Kidney capillary endothelial cell (primary cell): Measurements from ENCODE around the gene GRAMD1B.

Source experiments
- DNase-seq: peaks from one replicate; pipeline ENCODE4 v3.0.0-alpha.2; 2018; ENCODE audit warnings: low spot score

The GRAMD1B gene

DNA sequence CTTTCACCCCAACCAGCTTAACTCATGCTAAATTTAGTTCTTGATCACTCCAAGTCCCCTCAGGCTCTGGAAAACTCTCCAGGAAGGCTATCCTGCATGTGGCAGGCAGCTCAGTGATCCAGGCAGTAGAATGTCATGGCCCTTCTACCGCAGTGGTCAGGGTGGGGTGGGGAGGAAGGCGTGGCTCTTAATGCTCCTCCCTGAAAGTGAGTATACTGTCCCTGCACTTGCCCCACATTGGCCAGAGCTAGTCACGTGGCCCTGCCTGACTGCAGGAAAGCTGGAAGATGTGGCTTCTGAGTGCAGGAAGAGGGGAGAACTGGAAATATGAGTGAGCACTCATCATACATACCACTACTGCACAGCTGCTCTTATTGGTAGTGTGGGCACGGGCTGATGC, 102.1 kb downstream of the GRAMD1B start:
- no peak for DNase-seq

DNA sequence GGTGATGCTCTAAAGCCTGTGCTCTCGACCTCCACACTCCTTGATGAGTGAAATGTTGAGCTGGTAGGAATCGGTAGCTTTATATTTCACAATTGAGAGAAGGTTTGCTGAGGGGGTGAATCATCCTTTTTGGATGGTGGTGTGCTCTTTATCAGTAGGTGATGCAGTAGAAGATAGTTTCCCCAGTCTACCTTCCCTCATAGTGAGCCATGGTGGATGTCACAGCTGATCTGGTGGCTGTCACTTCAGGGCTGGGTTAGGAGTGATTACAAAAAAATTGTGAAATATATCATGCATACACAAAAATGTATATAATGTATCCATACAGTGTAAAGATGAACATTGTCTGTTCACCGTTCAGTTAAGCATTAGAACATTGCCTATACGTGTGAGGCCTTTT, 105.3 kb downstream of the GRAMD1B start:
- DNase-seq, result no peak

DNA sequence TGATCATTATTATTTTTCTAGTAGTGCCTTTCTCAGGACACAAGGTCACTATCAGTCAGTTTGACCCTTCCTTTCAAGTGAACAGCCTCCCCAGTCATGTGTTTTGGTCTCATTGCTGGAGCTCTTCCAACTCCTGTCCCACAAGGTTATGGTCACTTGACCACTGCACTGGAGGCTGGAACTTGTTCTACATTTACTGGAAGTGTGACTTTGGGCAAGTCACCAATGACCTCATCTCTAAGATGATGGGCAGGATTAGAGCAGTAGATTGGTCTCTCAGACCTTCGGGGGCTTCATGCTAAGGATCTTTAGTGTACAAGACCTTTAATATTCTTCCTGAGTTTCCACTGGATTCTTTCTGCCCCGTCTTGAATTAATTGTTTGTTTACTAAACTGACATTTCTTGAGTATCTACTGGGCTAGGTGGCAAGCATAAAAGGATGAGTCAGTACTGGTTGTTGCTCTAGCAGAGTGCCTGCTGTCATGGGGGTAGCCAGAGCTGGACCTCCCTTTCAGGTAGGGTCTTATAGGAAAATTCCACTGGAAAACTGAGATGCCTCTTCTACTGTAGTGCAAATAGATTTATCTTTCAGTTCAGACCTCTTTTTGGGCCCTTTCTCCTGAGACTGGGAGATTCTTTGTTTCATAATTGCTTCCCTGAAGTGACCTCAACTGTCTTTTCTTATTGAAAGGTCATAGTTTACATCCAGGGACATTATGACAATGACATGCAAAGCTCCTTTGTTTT, 106.8 kb downstream of the GRAMD1B start:
- no peak for DNase-seq

DNA sequence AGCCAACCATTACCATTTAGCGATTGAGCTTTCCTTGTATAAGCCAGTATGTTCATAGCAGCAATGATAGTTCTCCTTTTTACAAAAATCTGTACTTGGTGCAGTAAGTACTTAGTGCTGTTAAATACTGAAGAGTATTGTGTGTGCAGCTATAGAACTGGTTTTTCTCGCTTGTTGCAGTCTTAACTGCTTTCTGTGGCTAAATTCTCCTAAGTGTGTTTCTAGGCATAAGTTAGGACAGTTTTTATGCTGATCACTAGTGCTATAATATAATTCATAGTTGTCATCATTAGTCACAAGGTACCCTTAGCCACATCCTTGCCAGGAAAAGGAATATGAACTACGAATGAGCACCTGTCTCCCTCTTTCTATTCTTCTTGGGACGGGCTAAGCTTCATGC, 107.7 kb downstream of the GRAMD1B start:
- DNase-seq, result no peak

- peak; percentile 50 for DNase-seq
Measured at GRCh38 chr11:123543797-123544196, 113.7 kb downstream of the GRAMD1B start.

DNA sequence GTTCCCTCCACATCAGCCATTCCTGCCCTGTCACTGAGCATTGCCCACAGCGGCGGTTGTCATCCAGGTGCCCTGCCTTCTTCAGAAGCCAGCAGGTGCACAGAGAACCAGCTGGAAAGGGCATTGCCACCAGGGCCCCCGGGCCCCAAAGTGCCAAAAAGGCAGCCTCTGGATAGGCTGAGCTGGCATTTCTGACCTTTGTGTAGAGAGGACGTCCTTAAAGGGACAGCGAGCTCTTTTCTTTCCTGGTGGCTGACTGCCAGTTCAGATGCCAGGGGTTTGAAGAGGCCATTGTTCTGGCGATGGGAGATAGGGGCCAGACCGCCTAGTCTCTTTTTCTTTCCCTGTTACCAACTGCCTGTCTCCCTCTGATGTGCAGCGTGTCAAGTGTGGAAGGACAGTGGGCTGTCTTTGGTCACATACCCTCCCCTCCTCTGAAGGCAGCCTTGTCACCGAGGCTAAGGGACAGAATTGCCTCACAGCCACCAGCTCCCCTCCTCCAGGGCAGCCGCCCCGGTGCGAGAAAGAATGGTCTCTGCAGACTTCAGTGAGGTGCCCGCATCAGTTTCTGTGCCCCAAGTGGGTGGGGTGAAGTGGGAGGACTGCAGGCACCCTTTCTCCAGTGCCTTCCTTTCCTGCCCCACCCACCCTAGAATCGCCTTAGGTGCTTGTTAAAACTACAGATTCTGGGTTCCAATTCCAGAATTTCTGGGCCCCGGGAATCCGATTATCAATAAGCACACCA, 114.7 kb downstream of the GRAMD1B start:
- no peak for DNase-seq

DNA sequence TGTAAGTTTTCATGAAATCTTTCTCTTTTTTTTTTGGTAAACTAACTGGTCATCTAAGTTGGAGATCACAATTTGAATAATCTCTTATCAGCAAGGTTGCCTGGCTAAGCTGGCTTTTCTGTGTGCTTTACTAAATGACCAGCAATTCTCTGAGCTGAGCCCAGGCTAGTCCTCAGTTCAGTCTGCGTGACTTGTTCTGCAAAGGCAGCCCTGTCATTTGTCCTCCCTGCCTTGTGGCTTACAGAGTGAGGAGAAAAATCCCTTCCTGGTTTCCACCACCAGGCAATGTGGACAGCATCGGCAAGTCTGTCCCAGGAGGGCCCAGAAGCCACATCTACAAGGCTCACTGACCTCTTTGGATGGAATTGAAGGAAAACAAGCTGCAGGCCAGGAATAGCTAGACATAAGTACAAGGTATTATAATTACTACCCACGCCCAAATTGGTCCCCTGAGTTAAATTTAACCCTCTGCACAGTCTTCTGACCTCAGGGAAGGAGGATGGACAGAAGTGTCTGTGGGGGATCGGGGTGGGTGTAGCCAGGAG, 115.7 kb downstream of the GRAMD1B start:
- DNase-seq, result no peak

GRCh38 chr11:123546515-123546914, 116.4 kb downstream of the GRAMD1B start:
- no peak for DNase-seq

- DNase-seq, result no peak
Measured at GRCh38 chr11:123547180-123547579, 117.1 kb downstream of the GRAMD1B start.

DNA sequence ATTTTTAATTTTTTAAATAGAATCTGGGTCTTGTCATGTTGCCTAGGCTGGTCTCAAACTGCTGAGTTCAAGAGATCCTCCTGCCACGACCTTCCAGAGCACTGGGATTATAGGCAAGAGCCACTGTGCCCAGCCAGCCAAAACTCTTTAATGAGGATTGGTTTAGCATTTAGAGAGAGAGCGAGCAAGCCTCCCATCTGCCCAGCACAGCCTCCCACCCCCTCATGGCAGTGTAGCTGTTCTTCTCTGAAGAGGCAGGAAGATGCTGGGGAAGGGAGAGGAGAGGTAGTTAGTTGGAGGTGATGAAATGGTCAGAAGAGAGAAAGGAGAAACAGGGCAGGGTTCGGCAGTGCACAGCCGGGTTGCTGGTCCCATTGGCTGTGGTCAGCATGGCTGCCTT, 118.7 kb downstream of the GRAMD1B start:
- no peak for DNase-seq

DNA sequence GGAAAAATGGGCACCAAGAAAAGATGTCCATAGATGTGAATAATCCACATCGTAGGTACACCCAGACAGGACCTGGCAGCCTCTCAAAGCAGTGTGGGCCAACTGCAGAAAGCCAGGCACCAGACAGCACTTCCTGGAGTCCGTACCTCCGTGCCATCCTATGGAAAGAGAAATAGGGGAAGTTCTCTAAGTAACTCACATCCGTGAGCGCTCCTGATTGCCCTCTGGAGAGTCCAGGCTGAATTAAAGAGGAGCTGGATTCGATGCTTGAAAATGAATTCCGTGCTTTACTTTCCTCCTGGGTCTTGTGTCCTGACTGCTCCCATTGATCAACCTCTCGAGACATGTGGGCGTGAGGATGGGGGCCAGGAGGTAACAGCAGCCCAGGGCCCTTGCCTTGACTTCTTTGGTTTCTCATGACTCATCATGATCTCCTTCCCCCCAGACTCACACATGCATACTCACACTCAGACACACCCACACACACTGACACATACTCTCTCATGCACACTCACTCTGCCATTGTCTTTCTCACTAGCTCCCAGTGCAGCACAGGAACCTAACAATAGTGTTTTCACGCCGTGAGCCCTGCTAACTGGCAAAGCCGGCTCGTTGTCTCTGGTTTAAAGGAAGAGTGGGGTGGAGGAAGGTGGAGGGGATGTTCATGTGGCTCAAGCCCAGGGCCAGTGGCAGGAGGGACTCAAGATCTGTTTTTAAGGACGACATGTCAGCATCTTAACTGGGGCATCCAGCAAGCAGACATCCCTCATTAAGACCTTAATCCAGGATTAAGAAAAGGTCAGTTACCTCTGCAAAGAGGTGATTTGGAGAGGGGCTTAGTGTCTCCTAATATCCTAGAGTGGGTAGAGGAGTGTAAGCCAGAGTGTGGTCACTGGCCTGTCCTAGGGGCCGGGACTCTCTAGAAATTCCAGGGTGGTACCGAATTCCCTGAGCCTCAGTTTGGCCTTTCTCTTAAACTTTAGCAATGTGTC, 120.2 kb downstream of the GRAMD1B start:
- peak; percentile 83 for DNase-seq

- DNase-seq, result no peak
Measured at GRCh38 chr11:123551079-123551478, 121.0 kb downstream of the GRAMD1B start.

GRCh38 chr11:123556633-123557032, 126.6 kb downstream of the GRAMD1B start:
- DNase-seq, result no peak

- DNase-seq, result no peak
Measured at GRCh38 chr11:123558536-123559315, 128.7 kb downstream of the GRAMD1B start.

DNA sequence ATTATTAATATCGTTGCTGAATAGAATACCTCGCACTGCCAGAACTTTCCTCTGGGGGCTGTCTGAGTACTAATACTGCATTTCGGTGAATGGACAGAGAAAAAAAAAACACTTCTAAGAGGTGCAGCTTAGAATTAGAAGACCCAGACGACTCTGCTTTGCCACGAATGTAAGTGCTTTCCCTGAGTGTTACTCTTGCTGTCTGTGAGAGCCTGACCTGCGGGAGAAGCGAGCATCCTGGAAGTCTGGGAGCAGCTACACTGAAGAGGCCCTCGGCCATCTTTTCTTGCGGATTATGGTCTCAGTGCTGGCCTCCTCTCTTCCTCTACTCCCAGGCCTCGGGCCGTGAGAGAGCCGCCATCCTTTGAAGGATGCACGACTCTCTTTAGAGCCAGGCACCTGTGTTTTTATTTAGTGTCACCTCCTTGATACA, 129.5 kb downstream of the GRAMD1B start:
- no peak for DNase-seq

- DNase-seq, result no peak
Measured at GRCh38 chr11:123560006-123560405, 129.9 kb downstream of the GRAMD1B start.

DNA sequence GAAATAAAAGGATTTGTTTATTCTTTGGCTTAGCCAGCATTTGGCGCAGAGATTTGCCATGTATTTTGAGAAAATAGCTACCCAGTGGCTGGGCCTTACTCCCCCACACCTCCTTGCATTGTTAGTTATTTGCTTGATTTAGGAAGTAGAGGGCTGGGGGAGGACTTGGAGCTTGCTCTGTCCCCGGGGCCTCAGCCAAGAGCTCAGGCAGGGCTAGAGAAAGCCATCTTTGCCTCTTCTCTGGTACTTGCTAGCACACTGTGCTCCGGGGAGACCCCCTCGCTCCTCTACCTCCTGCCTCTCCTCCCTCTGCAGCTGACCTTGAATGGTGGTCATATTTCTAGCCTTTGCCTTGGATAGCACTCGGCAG, 131.3 kb downstream of the GRAMD1B start:
- DNase-seq, result no peak

GRCh38 chr11:123562158-123562557, 132.1 kb downstream of the GRAMD1B start:
- DNase-seq, result no peak

GRCh38 chr11:123562829-123563228, 132.8 kb downstream of the GRAMD1B start:
- no peak for DNase-seq

- no peak for DNase-seq
Measured at GRCh38 chr11:123564221-123564620, 134.2 kb downstream of the GRAMD1B start.

GRCh38 chr11:123566852-123567251, 136.8 kb downstream of the GRAMD1B start:
- no peak for DNase-seq
